HG03457 (cell line): ENCODE data around the gene NOP10.

Experiments
- ATAC-seq: cut with Tn5 transposase; IDR thresholded peaks from one replicate; pipeline ENCODE4 v1.9.1; 2021; ENCODE audit warnings: moderate number of reproducible peaks; ENCODE audit not compliant: unreplicated experiment

Gene NOP10

DNA sequence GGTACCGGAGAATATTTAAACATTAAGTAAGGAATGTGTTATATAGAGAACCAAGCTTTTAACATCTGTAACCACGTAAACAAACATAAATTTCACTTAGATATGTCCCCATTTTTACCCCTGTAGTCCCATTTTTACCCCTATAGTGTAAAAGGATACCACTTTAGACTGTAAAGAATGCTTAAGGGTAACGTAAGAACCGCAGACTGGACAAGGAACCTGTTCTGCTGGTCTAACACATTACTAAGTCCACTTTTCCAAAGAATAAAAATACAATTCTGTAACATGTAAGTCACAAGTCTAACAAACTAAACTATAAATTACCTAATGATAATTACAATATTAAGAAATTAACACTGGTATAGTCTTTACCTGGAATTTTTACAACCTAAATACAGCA lies 8.3 kb downstream of the NOP10 start:
- ATAC-seq = no peak

DNA sequence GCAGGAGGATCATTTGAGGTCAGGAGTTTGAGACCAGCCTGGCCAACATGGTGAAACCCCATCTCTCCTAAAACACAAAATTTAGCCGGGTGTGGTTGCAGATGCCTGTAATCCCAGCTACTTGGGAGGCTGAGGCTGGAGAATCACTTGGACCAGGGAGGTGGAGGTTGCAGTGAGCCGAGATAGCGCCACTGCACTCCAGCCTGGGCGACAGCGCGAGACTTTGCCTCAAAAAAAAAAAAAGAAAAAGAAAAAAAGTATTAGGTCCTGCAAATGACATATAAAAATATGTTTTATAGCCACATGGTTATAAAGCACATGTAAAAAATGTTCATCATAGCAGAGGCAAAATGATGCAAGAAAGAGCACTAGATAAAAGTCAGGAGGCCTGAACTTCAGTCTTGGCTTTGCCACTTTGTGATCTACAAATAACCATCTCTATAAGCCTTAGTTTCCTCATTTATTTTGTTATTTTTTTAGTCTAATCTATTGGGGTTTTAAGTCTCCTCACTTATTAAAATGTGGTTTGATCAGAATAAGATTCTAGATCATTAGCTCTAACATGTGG lies 10.3 kb downstream of the NOP10 start:
- ATAC-seq = no peak

DNA sequence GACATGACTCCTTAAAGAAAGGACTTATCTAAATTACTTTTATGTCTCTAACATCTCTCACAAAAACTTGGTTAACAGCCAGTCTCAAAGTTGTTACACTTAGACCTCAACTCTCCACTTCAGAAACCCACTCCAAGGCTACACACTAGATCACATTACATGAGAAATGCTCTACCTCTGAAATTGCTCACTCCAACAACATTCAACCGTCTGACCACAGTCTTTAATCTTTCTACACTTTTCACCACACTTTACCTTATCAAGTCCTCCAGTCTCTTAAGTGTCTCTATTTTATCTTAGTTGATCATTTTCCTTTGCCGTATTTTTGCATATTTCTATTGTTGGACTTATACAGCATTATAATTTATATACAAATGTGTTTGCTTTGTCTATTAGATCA lies 11.1 kb downstream of the NOP10 start:
- no peak for ATAC-seq

DNA sequence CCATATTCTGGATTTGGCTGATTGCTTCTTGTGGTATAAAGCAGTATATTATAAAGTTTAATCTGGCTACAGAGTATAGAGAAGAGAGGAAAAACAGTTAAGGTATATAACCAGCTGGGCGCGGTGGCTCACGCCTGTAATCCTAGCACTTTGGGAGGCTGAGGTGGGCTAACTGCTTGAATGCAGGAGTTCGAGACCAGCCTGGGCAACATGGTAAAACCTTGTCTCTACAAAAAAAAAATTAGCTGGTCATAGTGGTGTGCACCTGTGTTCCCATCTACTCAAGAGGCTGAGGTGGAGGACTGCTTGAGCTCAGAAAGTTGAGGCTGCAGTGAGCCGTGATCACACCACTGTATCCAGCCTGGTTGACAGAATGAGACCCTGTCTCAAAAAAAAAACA lies 12.7 kb downstream of the NOP10 start:
- ATAC-seq = no peak

DNA sequence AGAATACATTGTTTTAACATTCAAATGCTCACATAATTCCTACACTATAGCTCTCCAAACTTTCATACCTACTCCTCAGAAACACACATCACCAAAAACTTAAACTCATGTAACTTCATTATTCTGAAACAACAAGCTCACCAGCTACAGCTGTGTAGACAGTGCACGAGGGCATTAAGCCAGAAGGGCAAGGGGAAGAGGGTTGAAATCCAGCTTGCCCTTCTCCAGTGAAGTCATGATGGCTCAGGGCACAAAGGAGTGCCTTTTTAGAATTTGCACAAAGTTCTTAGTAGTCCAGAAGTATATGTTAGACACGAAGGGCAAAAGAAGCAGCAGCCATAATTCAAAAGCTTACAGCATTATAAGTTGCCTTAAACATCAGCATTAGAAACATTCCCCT lies 13.9 kb downstream of the NOP10 start:
- no peak for ATAC-seq

DNA sequence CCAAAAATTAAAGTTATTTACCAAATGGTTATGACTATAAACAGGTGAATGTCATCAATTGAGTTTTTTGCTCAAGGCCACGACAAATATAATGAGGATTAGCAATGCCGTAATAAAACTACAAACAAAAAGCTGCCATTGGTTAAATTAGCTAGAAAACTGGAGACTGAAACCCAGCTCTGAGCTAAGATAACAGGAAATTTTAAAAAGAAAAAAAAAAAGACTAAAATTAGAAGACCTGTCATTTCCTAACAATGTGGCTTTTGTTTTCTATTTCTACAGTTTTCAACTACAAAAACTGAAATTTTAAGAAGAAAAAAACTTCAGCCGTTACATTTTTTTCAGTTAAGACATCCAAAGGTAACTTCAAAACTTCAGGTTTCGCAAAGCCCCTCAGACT lies 15.0 kb downstream of the NOP10 start:
- no peak for ATAC-seq

DNA sequence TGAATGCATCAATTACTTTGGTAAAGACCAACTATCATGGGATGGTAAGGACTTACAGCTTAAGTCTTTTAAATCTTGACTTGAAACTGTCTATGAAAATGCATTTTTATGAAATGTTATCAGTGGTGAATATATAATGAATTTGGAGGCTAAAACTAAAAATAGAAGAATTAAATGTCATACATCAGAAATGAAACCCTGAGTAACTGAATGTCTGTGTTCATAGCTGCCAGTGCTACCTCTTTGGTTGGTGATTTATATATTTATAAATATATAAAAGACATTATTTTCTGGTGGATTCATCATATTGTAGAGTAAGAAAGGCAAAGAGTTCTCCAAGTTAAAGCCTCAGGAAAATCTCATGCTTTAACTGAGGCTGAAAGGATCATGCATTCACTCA lies 17.6 kb downstream of the NOP10 start:
- ATAC-seq = no peak

DNA sequence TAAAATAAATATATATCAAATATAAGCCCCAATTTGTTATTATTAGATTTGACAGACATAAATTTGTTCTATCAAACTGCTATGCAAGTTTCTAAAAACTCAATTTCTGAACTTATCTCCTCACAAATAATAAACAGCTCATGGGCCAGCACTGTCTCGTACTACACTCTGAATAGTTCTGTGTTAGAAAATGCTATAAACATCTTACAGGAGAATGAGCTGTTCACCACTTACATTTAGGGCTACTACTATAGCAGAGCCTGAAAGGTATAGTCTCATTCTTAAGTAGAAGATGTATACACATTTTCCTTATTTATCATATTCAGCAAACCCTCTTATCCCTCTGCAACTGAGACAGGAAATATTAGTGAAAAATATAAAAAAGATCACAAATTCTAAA lies 18.0 kb downstream of the NOP10 start:
- no peak for ATAC-seq

DNA sequence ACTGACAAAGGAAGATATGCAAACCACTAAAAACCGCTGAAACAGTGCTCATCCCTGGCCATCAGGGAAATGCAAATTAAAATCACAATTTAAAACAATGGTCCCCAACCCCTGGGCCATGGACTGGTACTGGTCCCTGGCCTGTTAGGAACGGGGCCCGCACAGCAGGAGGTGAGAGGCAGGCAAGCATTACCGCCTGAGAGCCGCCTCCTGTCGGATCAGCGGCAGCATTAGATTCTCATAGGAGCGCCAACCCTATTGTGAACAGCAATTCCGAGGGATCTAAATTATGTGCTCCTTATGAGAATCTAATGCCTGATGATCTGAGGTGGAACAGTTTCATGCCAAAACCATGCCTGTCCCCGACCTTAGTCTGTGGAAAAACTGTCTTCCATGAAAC lies 19.7 kb downstream of the NOP10 start:
- no peak for ATAC-seq

DNA sequence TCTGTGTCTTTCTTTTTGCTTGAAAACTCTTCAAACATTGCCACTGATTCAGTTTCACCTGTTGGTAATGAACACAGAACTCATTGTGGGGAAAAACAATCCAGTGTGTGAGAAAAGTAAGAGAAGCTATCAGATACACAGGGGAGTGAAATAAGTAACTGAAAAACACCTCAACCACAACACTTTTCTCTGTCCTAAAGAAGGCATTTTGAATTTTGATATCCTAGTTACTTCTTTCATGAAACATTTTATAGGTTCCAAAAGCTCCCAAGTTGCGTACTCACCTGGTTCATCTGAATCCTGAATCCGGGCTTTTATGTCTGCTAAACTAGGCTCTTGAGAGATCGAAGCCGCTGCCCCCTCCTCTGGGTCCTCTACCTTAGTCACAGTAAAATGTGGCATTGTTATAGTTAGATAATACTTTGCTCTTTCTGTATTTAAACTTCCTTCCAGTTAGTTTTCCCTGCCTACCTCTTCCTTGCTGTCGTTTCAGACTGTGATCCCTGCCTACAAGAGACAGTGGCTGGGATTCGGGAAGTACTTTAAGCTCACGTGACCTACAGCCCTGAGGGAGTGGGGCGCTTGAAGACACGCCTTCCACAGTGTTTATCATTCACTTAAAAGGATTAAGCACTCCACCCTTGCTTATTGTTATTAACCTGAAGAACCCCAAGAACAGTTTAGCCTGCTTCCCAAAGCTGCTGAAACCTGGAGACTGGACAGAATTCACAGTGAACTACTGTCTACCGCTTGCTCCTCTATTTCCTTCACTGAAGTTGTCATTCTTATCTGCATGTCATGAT lies 24.5 kb downstream of the NOP10 start:
- no peak for ATAC-seq

DNA sequence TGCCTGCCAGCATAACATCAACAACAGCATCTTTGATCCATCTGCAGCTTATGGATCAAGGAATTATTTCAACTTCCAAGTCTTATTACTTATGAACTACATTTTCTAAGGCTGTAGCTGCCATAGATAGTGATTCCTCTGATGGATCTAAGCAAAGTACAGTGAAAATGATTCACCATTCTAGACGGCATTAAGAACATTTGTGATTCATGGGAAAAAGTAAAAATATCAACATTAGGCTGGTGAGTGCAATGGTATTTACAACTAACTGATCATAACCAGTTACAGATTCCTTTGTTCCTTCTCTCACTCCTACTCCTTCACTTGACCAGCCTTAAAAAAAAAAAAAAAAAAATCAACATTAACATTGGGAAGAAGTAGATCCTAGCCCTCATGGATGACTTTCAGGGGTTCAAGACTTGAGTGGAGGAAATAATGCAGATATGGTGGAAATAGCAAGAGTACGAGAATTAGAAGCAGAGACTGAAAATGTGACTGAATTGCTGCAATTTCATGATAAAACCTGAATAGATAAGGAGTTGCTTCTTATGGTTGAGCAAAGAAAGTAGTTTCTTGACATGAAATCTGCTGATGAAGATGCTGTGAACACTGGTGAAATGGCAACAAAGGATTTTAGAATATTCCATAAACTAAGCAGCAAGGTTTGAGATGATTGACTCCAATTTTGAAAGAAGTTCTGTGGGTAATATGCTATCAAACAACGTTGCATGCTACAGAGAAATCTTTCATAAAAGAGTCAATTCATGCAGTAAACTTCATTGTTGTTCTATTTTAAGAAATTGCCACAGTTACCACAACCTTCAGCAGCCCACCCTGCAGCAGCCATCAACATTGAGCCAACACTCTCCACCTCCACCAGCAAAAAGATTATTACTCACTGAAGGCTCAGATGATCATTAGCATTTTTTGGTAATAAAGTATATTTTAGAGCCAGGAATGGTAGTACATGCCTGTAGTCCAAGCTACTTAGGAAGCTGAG lies 28.1 kb downstream of the NOP10 start:
- ATAC-seq = no peak

DNA sequence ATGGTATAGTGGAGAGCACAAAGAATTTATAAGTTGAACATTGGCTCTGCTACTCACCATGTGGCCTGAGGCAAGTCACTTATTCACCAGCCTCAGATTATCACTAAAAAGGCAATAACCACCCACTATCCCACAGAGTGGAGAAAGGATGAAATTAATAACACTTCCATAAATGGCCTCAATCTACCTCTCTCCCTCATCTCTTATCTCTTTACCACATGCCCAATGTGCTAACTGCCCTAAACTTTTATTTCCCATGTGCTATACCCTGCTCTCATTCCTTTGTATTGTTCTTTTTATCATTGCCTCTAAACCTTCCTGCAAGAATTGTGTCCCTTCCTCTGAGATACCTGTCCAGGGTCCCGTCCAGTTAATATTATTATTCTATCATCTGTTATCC lies 31.4 kb downstream of the NOP10 start:
- no peak for ATAC-seq

DNA sequence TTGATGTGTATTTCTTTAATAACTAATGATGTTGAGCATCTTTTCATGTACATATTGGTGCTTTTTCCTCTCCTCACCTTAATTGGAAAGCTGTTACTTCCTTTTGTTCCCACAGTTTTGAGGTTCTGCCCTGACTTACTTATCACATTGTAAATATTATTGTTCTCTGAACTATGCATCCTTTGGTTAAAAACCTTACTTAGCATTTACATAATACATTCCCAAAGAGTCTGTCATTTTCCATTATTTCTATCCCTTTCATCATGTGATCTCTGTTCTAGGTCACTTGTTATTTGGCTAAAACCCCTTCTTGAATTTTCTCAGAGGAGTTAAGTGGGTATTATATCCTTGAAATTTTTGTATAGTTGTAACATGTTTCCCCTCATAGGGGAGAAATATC lies 38.3 kb downstream of the NOP10 start:
- no peak for ATAC-seq

DNA sequence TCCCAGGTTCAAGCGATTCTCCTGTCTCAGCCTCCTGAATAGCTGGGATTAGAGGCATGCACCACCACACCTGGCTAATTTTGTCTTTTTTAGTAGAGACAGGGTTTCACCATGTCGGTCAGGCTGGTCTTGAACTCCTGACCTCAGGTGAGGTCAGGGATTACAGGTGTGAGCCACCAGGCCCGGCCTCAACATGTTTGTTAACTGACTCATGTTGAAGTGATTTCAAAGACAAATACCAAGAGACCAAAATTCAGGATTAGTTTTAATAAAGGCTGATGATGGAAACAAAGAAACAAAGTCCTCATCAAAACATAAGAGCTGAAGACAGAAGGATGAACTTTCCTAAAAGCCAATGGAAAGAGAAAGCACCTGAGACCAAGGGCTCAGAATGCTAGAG lies 41.9 kb downstream of the NOP10 start:
- no peak for ATAC-seq

DNA sequence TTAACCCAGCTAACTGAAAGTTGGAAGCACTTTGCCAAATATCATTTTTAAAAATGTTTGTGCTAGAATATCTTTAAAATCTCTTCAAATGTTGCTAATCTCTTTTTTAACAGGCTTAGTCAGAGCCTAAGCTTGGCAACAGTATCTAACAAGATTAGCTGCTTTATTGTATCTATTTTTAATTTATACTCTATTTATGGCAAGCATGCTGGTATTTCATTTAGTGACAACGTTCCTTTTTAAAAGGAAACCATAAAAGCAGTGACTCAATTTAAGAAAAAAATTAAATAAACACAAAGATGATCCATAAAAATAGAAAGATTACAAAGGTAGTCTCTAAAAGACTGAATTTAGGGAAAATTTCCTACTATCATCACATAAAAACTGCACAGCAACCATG lies 45.9 kb downstream of the NOP10 start:
- ATAC-seq = no peak

DNA sequence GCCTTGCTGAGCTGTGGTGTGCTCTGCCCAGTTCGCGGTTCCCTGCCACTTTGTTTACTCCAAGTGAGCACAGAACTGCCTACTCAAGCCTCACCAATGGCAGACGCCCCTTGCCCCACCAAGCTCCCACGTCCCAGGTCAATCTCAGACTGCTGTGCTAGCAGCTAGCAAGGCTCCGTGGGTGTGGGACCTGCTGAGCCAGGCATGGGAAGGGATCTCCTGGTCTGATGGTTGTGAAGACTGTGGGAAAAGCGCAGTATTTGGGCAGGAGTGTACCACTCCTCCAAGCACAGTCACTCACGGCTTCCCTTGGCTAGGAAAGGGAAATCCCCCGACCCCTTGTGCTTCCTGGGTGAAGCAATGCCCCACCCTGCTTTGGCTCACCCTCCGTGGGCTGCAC lies 50.3 kb downstream of the NOP10 start:
- ATAC-seq = no peak
